ENCODE measurements around the gene APOL6. TPM values are rescaled to one million over a fixed set of nuclear protein-coding genes. Genes with fewer than 3 reads are reported as not detected.

The APOL6 gene
- total and polyA plus RNA-seq, 2 of the 4 experiments (the other 2 are of a cell fraction): 1.2 to 7.2 TPM

GRCh38 chr22:35684270-35684700 is 36.0 kb downstream of the APOL6 start:
- no peak overlapping the region for H2BK20ac ChIP-seq (ENCODE audit: low read depth, low read length)
- H4K91ac ChIP-seq (ENCODE audit: insufficient read depth, low read depth, low read length): no peak overlapping the region
- POLR2A ChIA-PET (ENCODE audit: unreplicated experiment): no interaction called here
- 0 out of 2 replicates have a peak overlapping the region, but pooled peaks have one; percentile 68 for H3K23ac ChIP-seq (ENCODE audit: low read depth, low read length)
- H3K18ac ChIP-seq (ENCODE audit: low read depth, low read length): no peak overlapping the region
- H2AK9ac ChIP-seq (replicated peaks; ENCODE audit: low read depth, low read length, poor library complexity): no peak overlapping the region
- H3K4ac ChIP-seq (ENCODE audit: low read depth, low read length): no peak overlapping the region
- no peak overlapping the region for H2BK120ac ChIP-seq (ENCODE audit: low read depth, low read length)
- H2BK15ac ChIP-seq (ENCODE audit: low read depth, low read length): no peak overlapping the region; the same call in 2 of the 3 replicates
- H3K9me3 ChIP-seq (ENCODE audit: control insufficient read depth, insufficient read depth, low read length): peaks cover 3% of the 10 kb centered on the region; the same call in 1 of the 2 replicates
- dilution Hi-C loops (cut with HindIII; ENCODE audit: low sequenced_read_pairs, unreplicated experiment): no loop called here
- no peaks in the 10 kb centered on the region; the same call in 1 of the 2 replicates for H3K9me1 ChIP-seq (ENCODE audit: insufficient read depth, low read length)
- DNase-seq (peak; percentile 38), ATAC-seq (ENCODE audit: low read depth) (peak; percentile 35)
- H3K4me3 ChIP-seq (ENCODE audit: insufficient read depth, low read depth, low read length): no peak overlapping the region
- H2AK5ac ChIP-seq (ENCODE audit: low read depth, low read length): 0 out of 2 replicates have a peak overlapping the region, but pooled peaks have one; percentile 35
- no peak overlapping the region for H2BK5ac ChIP-seq (ENCODE audit: low read depth, low read length, poor library complexity, severe bottlenecking)
- H4K20me1 ChIP-seq (ENCODE audit: insufficient read depth, low read length): no peaks in the 10 kb centered on the region
- no peak overlapping the region for H3K56ac ChIP-seq (ENCODE audit: extremely low read depth, insufficient read depth, low read length)
- no CpG with 5 or more reads among the region's 3 CpGs for WGBS, 2 experiments (ENCODE audit: extremely low coverage in 2 of 2, insufficient read length in 1 of 2)
- H3K4me1 ChIP-seq (ENCODE audit: control insufficient read depth, insufficient read depth, low read length): no peaks in the 10 kb centered on the region; the same call in 1 of the 2 replicates
- no TSS peak for BruUV-seq (replicated peaks)
- CTCF ChIA-PET: interaction anchor here (0.6 to 1.7 kb wide), 6 partner anchors 24 to 441 kb away, joined by 3 to 8 read pairs (median 4); partner anchors contain the start of gene RBFOX2
- no peak overlapping the region for H3K27ac ChIP-seq (ENCODE audit: insufficient read depth, low read length)
- no peak overlapping the region for H4K8ac ChIP-seq (ENCODE audit: low read depth in 2 of 2, low read length in 2 of 2)
- H3K14ac ChIP-seq (replicated peaks; ENCODE audit: low read depth, low read length): no peak overlapping the region
- no peaks in the 10 kb centered on the region for H3K79me1 ChIP-seq (ENCODE audit: low read depth in 1 of 2, low read length in 2 of 2)
- H3K9ac ChIP-seq (ENCODE audit: low read depth, low read length): no peak overlapping the region
- intact Hi-C loops (cut with micrococcal nuclease): loop anchor here (2.0 kb wide), 1 partner anchor 53 kb away; no protein-coding TSS in a partner anchor
- no peaks in the 10 kb centered on the region for H3K36me3 ChIP-seq (ENCODE audit: control insufficient read depth, insufficient read depth, low read length)
- in situ Hi-C loops (cut with MboI; ENCODE audit: low sequenced_read_pairs): no loop called here
- H3K4me2 ChIP-seq (ENCODE audit: low read depth, low read length): no peak overlapping the region
- H3K27me3 ChIP-seq (ENCODE audit: control insufficient read depth, insufficient read depth, low read length): no peaks in the 10 kb centered on the region
- peak overlapping the region; percentile 60 for H2AFZ ChIP-seq (replicated peaks; ENCODE audit: low read length, poor library complexity)
- TF ChIP-seq USF2 (IDR thresholded peaks at IDR 0.05; ENCODE audit: low read depth, low read length) (no peak), POLR2A (IDR thresholded peaks at IDR 0.05; ENCODE audit: low read depth, low read length) (no peak), CTCF (conservative IDR thresholded peaks at IDR 0.05; ENCODE audit: low read depth, low read length) (peak; percentile 47), RAD21 (IDR thresholded peaks at IDR 0.05; ENCODE audit: low read length) (peak; percentile 35), MAZ (IDR thresholded peaks at IDR 0.05; ENCODE audit: borderline replicate concordance, low read depth, low read length) (no peak), MAFK (IDR thresholded peaks at IDR 0.05; ENCODE audit: low read depth, low read length) (0 out of 2 replicates have a peak, but pooled peaks have one; percentile 11), ELK1 (IDR thresholded peaks at IDR 0.05; ENCODE audit: borderline replicate concordance, low read depth, low read length) (no peak), SMC3 (IDR thresholded peaks at IDR 0.05; ENCODE audit: low read depth, low read length) (0 out of 2 replicates have a peak, but pooled peaks have one; percentile 7), RCOR1 (IDR thresholded peaks at IDR 0.05; ENCODE audit: insufficient replicate concordance, low read length) (no peak), MXI1 (IDR thresholded peaks at IDR 0.05; ENCODE audit: borderline replicate concordance, low read depth, low read length) (no peak), CEBPB (IDR thresholded peaks at IDR 0.05; ENCODE audit: low read depth, low read length) (no peak), CHD1 (IDR thresholded peaks at IDR 0.05; ENCODE audit: low read depth, low read length) (no peak), FOS (IDR thresholded peaks at IDR 0.05; ENCODE audit: low read depth, low read length) (no peak)
- no peak overlapping the region for H4K5ac ChIP-seq (ENCODE audit: low read depth, low read length)
